NB4 (cell line): ENCODE measurements around the gene PITPNC1.

Experiments used
- DNase-seq: peaks from one replicate; pipeline ENCODE4 v3.0.0; 2010; ENCODE audit warnings: low read depth
- H3K4me3 ChIP-seq: one replicate; pipeline ENCODE4 v1.5.1; 2011; ENCODE audit warnings: mild to moderate bottlenecking, low read depth, low read length, moderate library complexity
- CTCF ChIP-seq: IDR thresholded peaks from one replicate; pipeline ENCODE4 v1.5.1; 2012; ENCODE audit warnings: low read depth, low read length
- MAX ChIP-seq: IDR thresholded peaks from 2 replicates; pipeline ENCODE4 v1.6.1; 2011; ENCODE audit warnings: low read depth, low read length
- MYC ChIP-seq: IDR thresholded peaks from 2 replicates; pipeline ENCODE4 v1.6.1; 2011; ENCODE audit warnings: low read depth, low read length
- POLR2A ChIP-seq: IDR thresholded peaks from 2 replicates; pipeline ENCODE4 v1.6.1; 2011; ENCODE audit warnings: mild to moderate bottlenecking; ENCODE audit not compliant: insufficient read length; ENCODE audit errors: extremely low read depth

Gene PITPNC1

GRCh38 chr17:67412032-67412431 lies 35.0 kb downstream of the PITPNC1 start:
- no peak overlapping the region for H3K4me3 ChIP-seq
- DNase-seq, result no peak
- no peak for TF ChIP-seq CTCF
- TF ChIP-seq MAX, result no peak
- no peak for TF ChIP-seq MYC
- TF ChIP-seq POLR2A, result no peak

GRCh38 chr17:67412941-67413340 lies 35.9 kb downstream of the PITPNC1 start:
- no peak overlapping the region for H3K4me3 ChIP-seq
- TF ChIP-seq MAX (no peak), MYC (no peak), CTCF (no peak), POLR2A (no peak)
- DNase-seq, result no peak

- TF ChIP-seq MAX (no peak), MYC (no peak), POLR2A (no peak), CTCF (no peak)
- no peak for DNase-seq
- no peak overlapping the region for H3K4me3 ChIP-seq
Observed at GRCh38 chr17:67413388-67413787, 36.3 kb downstream of the PITPNC1 start.

GRCh38 chr17:67414130-67414529 lies 37.0 kb downstream of the PITPNC1 start:
- TF ChIP-seq POLR2A (no peak), MAX (no peak), CTCF (no peak), MYC (no peak)
- DNase-seq, result no peak
- no peak overlapping the region for H3K4me3 ChIP-seq

- TF ChIP-seq POLR2A, result no peak
- no peak for TF ChIP-seq CTCF
- no peak for TF ChIP-seq MAX
- no peak for TF ChIP-seq MYC
- no peak overlapping the region for H3K4me3 ChIP-seq
- DNase-seq, result no peak
Observed at GRCh38 chr17:67414559-67414958, 37.5 kb downstream of the PITPNC1 start.

GRCh38 chr17:67415291-67415690 lies 38.2 kb downstream of the PITPNC1 start:
- no peak for DNase-seq
- no peak overlapping the region for H3K4me3 ChIP-seq
- TF ChIP-seq POLR2A (no peak), CTCF (no peak), MYC (no peak), MAX (no peak)
